WTC11 (cell line): Measurements from ENCODE around the gene HSP90AB1. TPM values are rescaled to one million over a fixed set of nuclear protein-coding genes. Genes with fewer than 3 reads are reported as not detected.

Experiments
- ATAC-seq: fragments of 200-7000 bp; cut with Tn5 transposase; 2 replicates; pipeline ENCODE4 v1.10.0; 2021; ENCODE audit warnings: mild to moderate bottlenecking, moderate library complexity
- CTCF ChIA-PET: fragments of 300-600 bp; sonication (Branson Sonifier 250); formaldehyde crosslinking; loops from one replicate; lab custom pipeline; 2021; ENCODE audit warnings: antibody characterized with exemption; lab: Charles Lee
- POLR2A ChIA-PET: fragments of 350-600 bp; sonication (Branson Sonifier 250); formaldehyde crosslinking; loops from one replicate; lab custom pipeline; 2021; ENCODE audit warnings: antibody characterized with exemption; lab: Charles Lee
- DNase-seq: peaks from one replicate; pipeline ENCODE4 v3.0.0; 2021; ENCODE audit warnings: low spot score
- H3K27ac Mint-ChIP-seq: 2 replicates; pipeline ENCODE4 v1.8.0; 2021; ENCODE audit warnings: mixed read lengths
- H3K27me3 Mint-ChIP-seq: 2 replicates; pipeline ENCODE4 v1.8.0; 2021; ENCODE audit warnings: low read depth, mild to moderate bottlenecking, moderate library complexity, mixed read lengths
- H3K36me3 Mint-ChIP-seq: 2 replicates; pipeline ENCODE4 v1.8.0; 2021; ENCODE audit warnings: mixed read lengths
- H3K4me1 Mint-ChIP-seq: 2 replicates; pipeline ENCODE4 v1.8.0; 2022; ENCODE audit warnings: mixed read lengths
- H3K4me3 Mint-ChIP-seq: 2 replicates; pipeline ENCODE4 v1.8.0; 2021; ENCODE audit warnings: mild to moderate bottlenecking, moderate library complexity, mixed read lengths
- H3K9me3 Mint-ChIP-seq: 2 replicates; pipeline ENCODE4 v1.8.0; 2021; ENCODE audit warnings: mixed read lengths
- ATF2 ChIP-seq: sonication (generic); formaldehyde crosslinking; IDR thresholded peaks from 2 replicates; pipeline ENCODE4 v1.8.1; 2022; ENCODE audit warnings: low read depth, missing genetic modification reagents, borderline replicate concordance
- CREB1 ChIP-seq: sonication (generic); formaldehyde crosslinking; IDR thresholded peaks from 2 replicates; pipeline ENCODE4 v1.8.0; 2023; ENCODE audit warnings: mild to moderate bottlenecking, missing genetic modification reagents
- ESRRA ChIP-seq: sonication (generic); formaldehyde crosslinking; IDR thresholded peaks from 2 replicates; pipeline ENCODE4 v1.8.1; 2022; ENCODE audit warnings: mild to moderate bottlenecking, missing genetic modification reagents, borderline replicate concordance
- ETV6 ChIP-seq: sonication (generic); formaldehyde crosslinking; IDR thresholded peaks from 2 replicates; pipeline ENCODE4 v1.8.1; 2022; ENCODE audit warnings: mild to moderate bottlenecking, missing genetic modification reagents
- GABPB1 ChIP-seq: sonication (generic); formaldehyde crosslinking; IDR thresholded peaks from 2 replicates; pipeline ENCODE4 v1.8.1; 2023; ENCODE audit warnings: mild to moderate bottlenecking, missing genetic modification reagents
- GTF2I ChIP-seq: fragments of 250-450 bp; sonication (Bioruptor Pico); conservative IDR thresholded peaks from 2 replicates; pipeline ENCODE4 v1.4.0; 2021; ENCODE audit warnings: mild to moderate bottlenecking
- HMGA2 ChIP-seq: fragments of 250-450 bp; sonication (Bioruptor Pico); IDR thresholded peaks from 2 replicates; pipeline ENCODE4 v1.4.0; 2021; ENCODE audit warnings: mild to moderate bottlenecking, moderate library complexity
- HMGXB4 ChIP-seq: sonication (generic); formaldehyde crosslinking; IDR thresholded peaks from 2 replicates; pipeline ENCODE4 v1.8.1; 2023; ENCODE audit warnings: mild to moderate bottlenecking, moderate library complexity, missing genetic modification reagents
- IRF1 ChIP-seq: sonication (generic); formaldehyde crosslinking; IDR thresholded peaks from 2 replicates; pipeline ENCODE4 v1.8.0; 2023; ENCODE audit warnings: missing genetic modification reagents
- NFE2L1 ChIP-seq: sonication (generic); formaldehyde crosslinking; IDR thresholded peaks from 2 replicates; pipeline ENCODE4 v1.8.1; 2023; ENCODE audit warnings: missing genetic modification reagents
- SMAD4 ChIP-seq: sonication (generic); formaldehyde crosslinking; IDR thresholded peaks from 2 replicates; pipeline ENCODE4 v1.8.0; 2022; ENCODE audit warnings: mild to moderate bottlenecking, missing genetic modification reagents
- ZBTB43 ChIP-seq: sonication (generic); formaldehyde crosslinking; IDR thresholded peaks from 2 replicates; pipeline ENCODE4 v1.8.1; 2023; ENCODE audit warnings: mild to moderate bottlenecking, missing genetic modification reagents
- ZNF121 ChIP-seq: sonication (generic); formaldehyde crosslinking; IDR thresholded peaks from 2 replicates; pipeline ENCODE4 v1.8.0; 2023; ENCODE audit warnings: missing genetic modification reagents
- ZNF219 ChIP-seq: sonication (generic); formaldehyde crosslinking; IDR thresholded peaks from 2 replicates; pipeline ENCODE4 v1.8.0; 2023; ENCODE audit warnings: missing genetic modification reagents, mild to moderate bottlenecking, borderline replicate concordance
- ZNF317 ChIP-seq: sonication (generic); formaldehyde crosslinking; IDR thresholded peaks from 2 replicates; pipeline ENCODE4 v1.8.1; 2023; ENCODE audit warnings: low read depth, mild to moderate bottlenecking, moderate library complexity, missing genetic modification reagents, borderline replicate concordance
- ZNF416 ChIP-seq: fragments of 250-450 bp; sonication (Bioruptor Pico); IDR thresholded peaks from 2 replicates; pipeline ENCODE4 v1.9.0; 2021; ENCODE audit warnings: mild to moderate bottlenecking, inconsistent platforms
- ZNF512 ChIP-seq: sonication (generic); formaldehyde crosslinking; IDR thresholded peaks from 2 replicates; pipeline ENCODE4 v1.8.1; 2022; ENCODE audit warnings: missing genetic modification reagents, borderline replicate concordance
- total RNA-seq: library from RNA; stranded (reverse); gene quantifications from 3 replicates; pipeline ENCODE4 v1.2.3, GENCODE V29; 2021
- TF ChIP-seq, protein P1 (sequence below): fragments of 250-450 bp; sonication (Bioruptor Pico); IDR thresholded peaks from 2 replicates; pipeline ENCODE4 v1.9.0; 2021; ENCODE audit warnings: mild to moderate bottlenecking

The HSP90AB1 gene
- total RNA-seq, 1 experiment from 2014 or later, result 2,171 TPM

GRCh38 chr6:44298055-44298803, 51.3 kb downstream of the HSP90AB1 start:
- Mint-ChIP-seq H3K36me3 (peaks cover 28% of the 10 kb centered on the region), H3K27ac (no peak overlapping the region), H3K9me3 (no peaks in the 10 kb centered on the region), H3K4me3 (peak overlapping the region; percentile 66), H3K27me3 (peaks cover 36% of the 10 kb centered on the region), H3K4me1 (peaks cover 11% of the 10 kb centered on the region)
- POLR2A ChIA-PET, result interaction anchor here (0.8 to 2.4 kb wide), 4 partner anchors 14 to 42 kb away, joined by 3 to 7 read pairs (median 4); partner anchors contain the start of gene AARS2
- DNase-seq (no peak), ATAC-seq (peak; percentile 55)
- CTCF ChIA-PET, result interaction anchor here (0.8 to 5.3 kb wide), 9 partner anchors 14 to 52 kb away, joined by 3 to 37 read pairs (median 4); partner anchors contain the start of genes AARS2 and HSP90AB1
- TF ChIP-seq ZBTB43 (CRISPR knock-in tag), result 0 out of 2 replicates have a peak, but pooled peaks have one; percentile 37
- TF ChIP-seq GTF2I, result peak; percentile 57; the same call in 1 of the 2 replicates
- 0 out of 2 replicates have a peak, but pooled peaks have one; percentile 28 for TF ChIP-seq ESRRA (CRISPR knock-in tag)
- no peak for TF ChIP-seq NFE2L1 (CRISPR knock-in tag)
- TF ChIP-seq ATF2 (CRISPR knock-in tag), result no peak
- TF ChIP-seq SMAD4 (CRISPR knock-in tag), result no peak
- TF ChIP-seq HMGXB4 (CRISPR knock-in tag), result 0 out of 2 replicates have a peak, but pooled peaks have one; percentile 42
- peak; percentile 98 for TF ChIP-seq ZNF121 (CRISPR knock-in tag)
- peak; percentile 6; the same call in 1 of the 2 replicates for TF ChIP-seq CREB1
- no peak for TF ChIP-seq IRF1
- TF ChIP-seq ETV6, result 0 out of 2 replicates have a peak, but pooled peaks have one; percentile 3
- TF ChIP-seq, protein P1, sequence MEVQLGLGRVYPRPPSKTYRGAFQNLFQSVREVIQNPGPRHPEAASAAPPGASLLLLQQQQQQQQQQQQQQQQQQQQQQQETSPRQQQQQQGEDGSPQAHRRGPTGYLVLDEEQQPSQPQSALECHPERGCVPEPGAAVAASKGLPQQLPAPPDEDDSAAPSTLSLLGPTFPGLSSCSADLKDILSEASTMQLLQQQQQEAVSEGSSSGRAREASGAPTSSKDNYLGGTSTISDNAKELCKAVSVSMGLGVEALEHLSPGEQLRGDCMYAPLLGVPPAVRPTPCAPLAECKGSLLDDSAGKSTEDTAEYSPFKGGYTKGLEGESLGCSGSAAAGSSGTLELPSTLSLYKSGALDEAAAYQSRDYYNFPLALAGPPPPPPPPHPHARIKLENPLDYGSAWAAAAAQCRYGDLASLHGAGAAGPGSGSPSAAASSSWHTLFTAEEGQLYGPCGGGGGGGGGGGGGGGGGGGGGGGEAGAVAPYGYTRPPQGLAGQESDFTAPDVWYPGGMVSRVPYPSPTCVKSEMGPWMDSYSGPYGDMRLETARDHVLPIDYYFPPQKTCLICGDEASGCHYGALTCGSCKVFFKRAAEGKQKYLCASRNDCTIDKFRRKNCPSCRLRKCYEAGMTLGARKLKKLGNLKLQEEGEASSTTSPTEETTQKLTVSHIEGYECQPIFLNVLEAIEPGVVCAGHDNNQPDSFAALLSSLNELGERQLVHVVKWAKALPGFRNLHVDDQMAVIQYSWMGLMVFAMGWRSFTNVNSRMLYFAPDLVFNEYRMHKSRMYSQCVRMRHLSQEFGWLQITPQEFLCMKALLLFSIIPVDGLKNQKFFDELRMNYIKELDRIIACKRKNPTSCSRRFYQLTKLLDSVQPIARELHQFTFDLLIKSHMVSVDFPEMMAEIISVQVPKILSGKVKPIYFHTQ (CRISPR knock-in tag), result 0 out of 2 replicates have a peak, but pooled peaks have one; percentile 3

- peaks cover 32% of the 10 kb centered on the region for H3K27me3 Mint-ChIP-seq
- ATAC-seq, result no peak
- ChIA-PET CTCF (interaction anchor here (1.2 to 5.3 kb wide), 7 partner anchors 14 to 53 kb away, joined by 3 to 37 read pairs (median 4); partner anchors contain the start of genes AARS2 and HSP90AB1), POLR2A (interaction anchor here (0.6 to 2.4 kb wide), 2 partner anchors 14 to 325 kb away, joined by 3 to 7 read pairs; partner anchors contain the start of gene AARS2)
- H3K27ac Mint-ChIP-seq, result no peak overlapping the region
- no peak for TF ChIP-seq ZNF317 (CRISPR knock-in tag)
- no peak for TF ChIP-seq ZNF512 (CRISPR knock-in tag)
- TF ChIP-seq ZNF219 (CRISPR knock-in tag), result no peak
- TF ChIP-seq ZNF416 (CRISPR knock-in tag), result no peak
- TF ChIP-seq HMGA2 (CRISPR knock-in tag), result no peak
- TF ChIP-seq ESRRA (CRISPR knock-in tag), result no peak
- TF ChIP-seq GABPB1 (CRISPR knock-in tag), result no peak
- TF ChIP-seq, all 79 proteins: peak for 0
- Mint-ChIP-seq H3K4me3 (0 out of 2 replicates have a peak overlapping the region, but pooled peaks have one; percentile 11), H3K36me3 (peaks cover 35% of the 10 kb centered on the region), H3K9me3 (no peaks in the 10 kb centered on the region), H3K4me1 (peaks cover 11% of the 10 kb centered on the region)
- no peak for DNase-seq
These were observed 52.0 kb downstream of the HSP90AB1 start for GRCh38 chr6:44298864-44299263.
